Breast epithelium (tissue), 4 donors: ENCODE results near the gene PLEKHN1. TPM values are rescaled to one million over a fixed set of nuclear protein-coding genes. Genes with fewer than 3 reads are reported as not detected.
"Not testable (repeated sequence)": the region's sequence is repeated elsewhere in the genome, so short reads cannot be mapped to it uniquely, and the experiment has no call there.

Experiments
- DNase-seq, 2 donors: peaks; one replicate each; pipeline ENCODE4 v3.0.0-alpha.2; 2019; ENCODE audit warnings: low spot score in 2 of 2
- H3K27ac ChIP-seq, 2 donors: fragments of 200-600 bp; sonication (generic) in 1 of 2; one replicate each; pipeline ENCODE4 v1.5.1; 2016 to 2019; ENCODE audit warnings: mild to moderate bottlenecking in 1 of 2
- H3K27me3 ChIP-seq, 2 donors: fragments of 200-600 bp; sonication (generic) in 1 of 2; one replicate each; pipeline versions ENCODE4 v1.5.1 to v1.6.0; 2017 to 2019; ENCODE audit warnings: control low read depth in 1 of 2, mild to moderate bottlenecking in 1 of 2
- H3K36me3 ChIP-seq: fragments of 200-600 bp; one replicate; pipeline ENCODE4 v1.5.1; 2019
- H3K4me1 ChIP-seq, 2 donors: fragments of 200-600 bp; sonication (generic); one replicate each; pipeline ENCODE4 v1.5.1; 2016 to 2019; ENCODE audit warnings: control low read depth in 1 of 2
- H3K4me3 ChIP-seq, 3 donors: fragments of 200-600 bp; sonication (generic); 1 replicate in 2 of 3; 2 replicates in 1 of 3; pipeline ENCODE4 v1.5.1; 2016 to 2019; ENCODE audit warnings: mild to moderate bottlenecking in 3 of 3, moderate library complexity in 2 of 3
- H3K9me3 ChIP-seq, 2 donors: fragments of 200-600 bp; sonication (generic) in 1 of 2; one replicate each; pipeline ENCODE4 v1.5.1; 2016 to 2019; ENCODE audit warnings: control low read depth in 1 of 2
- POLR2A ChIP-seq: fragments of 450-650 bp; IDR thresholded peaks from one replicate; pipeline ENCODE4 v1.6.1; 2016; ENCODE audit warnings: antibody characterized with exemption, mild to moderate bottlenecking, moderate library complexity
- POLR2AphosphoS5 ChIP-seq, 3 donors: sonication (generic); formaldehyde crosslinking; IDR thresholded peaks; one replicate each; pipeline ENCODE4 v1.6.1; 2017; ENCODE audit warnings: antibody characterized with exemption in 3 of 3
- intact Hi-C: fragments of 100-400 bp; cut with DNase I; formaldehyde crosslinking; loops from one replicate; pipeline ENCODE4 v1.15.1; 2023; ENCODE audit warnings: low total_unique reads
- total RNA-seq, 3 donors: library from RNA; depleted of rRNA; stranded (reverse); fragments of >200 nt; gene quantifications; one replicate each; pipeline ENCODE4 v1.1.0, GENCODE V29; 2016
- TF ChIP-seq, protein P1 (sequence below), 3 donors: fragments of 450-650 bp; IDR thresholded peaks; one replicate each; pipeline ENCODE4 v1.5.1; 2016 to 2017; ENCODE audit warnings: antibody characterized with exemption in 3 of 3, mild to moderate bottlenecking in 3 of 3, moderate library complexity in 3 of 3

The PLEKHN1 gene
- total RNA-seq, 3 donors from 2014 or later: 0.16 to 2.8 (median 1.6) TPM

DNA sequence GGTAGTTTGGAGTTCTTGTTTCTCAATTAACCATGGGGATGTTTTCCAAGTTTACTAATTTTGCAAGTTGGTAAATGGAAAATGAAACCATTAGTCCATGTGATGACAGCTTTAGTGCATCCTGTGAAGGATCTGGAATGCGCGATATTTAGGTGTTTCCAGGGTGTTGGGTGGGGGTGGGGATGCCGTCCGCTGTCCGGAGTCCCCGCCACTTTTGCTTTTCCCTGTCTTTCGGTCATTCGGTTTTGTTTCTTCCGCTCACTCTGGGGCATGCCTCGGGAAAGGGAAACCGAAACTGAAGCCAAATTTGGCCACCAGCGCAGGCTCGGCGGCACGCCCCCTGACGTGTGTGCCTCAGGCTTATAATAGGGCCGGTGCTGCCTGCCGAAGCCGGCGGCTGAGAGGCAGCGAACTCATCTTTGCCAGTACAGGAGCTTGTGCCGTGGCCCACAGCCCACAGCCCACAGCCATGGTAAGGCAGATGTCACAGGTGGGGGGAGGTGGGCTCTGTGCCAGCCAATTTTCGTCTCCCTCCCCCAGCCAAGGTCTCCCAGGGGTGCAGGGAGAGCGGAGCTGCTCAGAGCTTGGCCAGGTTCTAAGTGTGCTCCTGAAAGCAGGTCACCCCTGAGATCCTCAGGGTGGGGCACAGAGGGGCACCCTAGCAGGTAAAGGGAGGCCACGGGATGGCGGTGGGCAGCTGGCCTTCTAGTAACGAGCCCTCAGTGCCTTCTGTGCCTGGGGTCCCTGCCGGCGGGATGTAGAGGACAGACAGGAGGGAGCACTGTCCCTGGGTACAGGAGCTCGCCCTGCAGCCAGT, 47.0 kb downstream of the PLEKHN1 start, which contains the start of gene ISG15:
Gene ISG15 (plus strand): TSS at position 393 of the 817 bp plus-strand sequence. CDS start 77 bp downstream, at position 470.
- TF ChIP-seq POLR2AphosphoS5 (IDR thresholded peaks at IDR 0.05) (peak; percentile 49 to 82 (median 53)), POLR2A (no peak)
- Histone ChIP-seq H3K9me3 (no peaks in the 10 kb centered on the region), H3K4me3 (peak within 1 kb of the TSS; percentile 56 to 69 (median 64)), H3K27ac (peak within 1 kb of the TSS; percentile 82 to 92), H3K4me1 (no peaks in the 10 kb centered on the region), H3K36me3 (no peaks in the 10 kb centered on the region), H3K27me3 (no peaks in the 10 kb centered on the region)
- intact Hi-C loops: no loop called here
- DNase-seq: peak; percentile 82 to 84

DNA sequence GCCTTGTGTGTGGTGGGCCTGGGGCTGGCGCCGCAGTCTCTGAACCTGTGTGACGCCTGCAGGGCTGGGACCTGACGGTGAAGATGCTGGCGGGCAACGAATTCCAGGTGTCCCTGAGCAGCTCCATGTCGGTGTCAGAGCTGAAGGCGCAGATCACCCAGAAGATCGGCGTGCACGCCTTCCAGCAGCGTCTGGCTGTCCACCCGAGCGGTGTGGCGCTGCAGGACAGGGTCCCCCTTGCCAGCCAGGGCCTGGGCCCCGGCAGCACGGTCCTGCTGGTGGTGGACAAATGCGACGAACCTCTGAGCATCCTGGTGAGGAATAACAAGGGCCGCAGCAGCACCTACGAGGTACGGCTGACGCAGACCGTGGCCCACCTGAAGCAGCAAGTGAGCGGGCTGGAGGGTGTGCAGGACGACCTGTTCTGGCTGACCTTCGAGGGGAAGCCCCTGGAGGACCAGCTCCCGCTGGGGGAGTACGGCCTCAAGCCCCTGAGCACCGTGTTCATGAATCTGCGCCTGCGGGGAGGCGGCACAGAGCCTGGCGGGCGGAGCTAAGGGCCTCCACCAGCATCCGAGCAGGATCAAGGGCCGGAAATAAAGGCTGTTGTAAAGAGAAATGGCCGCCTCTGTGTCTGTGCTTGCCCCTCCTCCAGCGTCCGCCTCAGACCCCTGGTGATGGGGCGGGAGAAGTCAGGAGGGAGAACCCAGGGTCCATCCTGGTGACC, 47.8 kb downstream of the PLEKHN1 start:
- DNase-seq: no peak
- intact Hi-C loops: no loop called here
- Histone ChIP-seq H3K27me3 (no peaks in the 10 kb centered on the region), H3K4me3 (peak overlapping the region; percentile 56 to 69 (median 64)), H3K4me1 (no peaks in the 10 kb centered on the region), H3K9me3 (no peaks in the 10 kb centered on the region), H3K27ac (peak overlapping the region; percentile 82 to 92), H3K36me3 (no peaks in the 10 kb centered on the region)
- no peak for TF ChIP-seq POLR2AphosphoS5 (IDR thresholded peaks at IDR 0.05)

DNA sequence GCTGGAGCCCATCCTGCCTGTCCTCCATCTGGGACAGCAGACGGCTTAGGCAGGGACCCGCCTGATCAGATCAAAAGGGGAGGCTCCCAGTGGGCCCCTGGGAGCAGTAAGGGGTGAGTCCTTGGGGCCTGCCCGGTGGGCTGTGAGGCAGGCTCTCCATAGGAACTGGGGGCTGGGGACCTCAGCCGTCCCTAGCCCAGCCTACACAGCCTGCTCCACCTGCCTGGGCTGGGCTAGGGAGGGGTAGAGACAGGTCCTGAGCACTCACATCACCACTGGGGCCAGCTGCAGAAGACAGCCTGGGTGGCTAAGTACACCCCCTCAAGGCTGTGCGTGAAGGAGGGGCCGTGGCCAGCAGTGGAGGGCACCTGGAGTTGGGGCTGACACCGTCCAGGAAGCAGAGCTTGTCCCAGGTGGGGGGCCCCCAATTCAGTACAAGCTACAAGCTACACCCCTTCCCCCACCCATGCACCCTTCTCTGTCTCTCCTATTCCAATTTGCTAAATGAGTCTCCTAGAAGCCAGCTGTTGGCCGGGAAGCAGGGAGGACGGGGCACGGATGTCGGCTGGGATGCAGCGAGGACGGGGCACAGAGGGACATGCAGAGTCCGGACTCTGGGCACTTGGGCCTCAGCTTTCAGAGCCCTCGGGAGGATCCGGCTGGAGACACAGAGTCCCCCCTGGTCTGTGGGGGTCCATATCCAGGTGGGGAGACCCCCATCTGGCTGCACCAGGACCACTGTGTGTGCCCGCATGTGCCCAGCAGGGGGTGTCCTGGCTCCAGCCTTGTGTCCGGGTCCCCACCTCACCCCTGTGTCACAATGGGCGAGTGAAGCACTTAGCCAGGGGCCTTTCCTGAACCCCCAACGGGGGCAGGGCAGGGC, 48.8 kb downstream of the PLEKHN1 start:
- no peak for DNase-seq
- peak overlapping the region in 1 of 3 donors; percentile 69 for H3K4me3 ChIP-seq
- H3K4me1 ChIP-seq: no peaks in the 10 kb centered on the region
- no peaks in the 10 kb centered on the region for H3K9me3 ChIP-seq
- peak overlapping the region; percentile 82 to 92 for H3K27ac ChIP-seq
- no peaks in the 10 kb centered on the region for H3K36me3 ChIP-seq
- no peak for TF ChIP-seq POLR2AphosphoS5 (IDR thresholded peaks at IDR 0.05)
- TF ChIP-seq, protein P1, sequence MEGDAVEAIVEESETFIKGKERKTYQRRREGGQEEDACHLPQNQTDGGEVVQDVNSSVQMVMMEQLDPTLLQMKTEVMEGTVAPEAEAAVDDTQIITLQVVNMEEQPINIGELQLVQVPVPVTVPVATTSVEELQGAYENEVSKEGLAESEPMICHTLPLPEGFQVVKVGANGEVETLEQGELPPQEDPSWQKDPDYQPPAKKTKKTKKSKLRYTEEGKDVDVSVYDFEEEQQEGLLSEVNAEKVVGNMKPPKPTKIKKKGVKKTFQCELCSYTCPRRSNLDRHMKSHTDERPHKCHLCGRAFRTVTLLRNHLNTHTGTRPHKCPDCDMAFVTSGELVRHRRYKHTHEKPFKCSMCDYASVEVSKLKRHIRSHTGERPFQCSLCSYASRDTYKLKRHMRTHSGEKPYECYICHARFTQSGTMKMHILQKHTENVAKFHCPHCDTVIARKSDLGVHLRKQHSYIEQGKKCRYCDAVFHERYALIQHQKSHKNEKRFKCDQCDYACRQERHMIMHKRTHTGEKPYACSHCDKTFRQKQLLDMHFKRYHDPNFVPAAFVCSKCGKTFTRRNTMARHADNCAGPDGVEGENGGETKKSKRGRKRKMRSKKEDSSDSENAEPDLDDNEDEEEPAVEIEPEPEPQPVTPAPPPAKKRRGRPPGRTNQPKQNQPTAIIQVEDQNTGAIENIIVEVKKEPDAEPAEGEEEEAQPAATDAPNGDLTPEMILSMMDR (IDR thresholded peaks at IDR 0.05): peak in 1 of 3 donors; percentile 17
- no peaks in the 10 kb centered on the region for H3K27me3 ChIP-seq
- intact Hi-C loops: no loop called here

DNA sequence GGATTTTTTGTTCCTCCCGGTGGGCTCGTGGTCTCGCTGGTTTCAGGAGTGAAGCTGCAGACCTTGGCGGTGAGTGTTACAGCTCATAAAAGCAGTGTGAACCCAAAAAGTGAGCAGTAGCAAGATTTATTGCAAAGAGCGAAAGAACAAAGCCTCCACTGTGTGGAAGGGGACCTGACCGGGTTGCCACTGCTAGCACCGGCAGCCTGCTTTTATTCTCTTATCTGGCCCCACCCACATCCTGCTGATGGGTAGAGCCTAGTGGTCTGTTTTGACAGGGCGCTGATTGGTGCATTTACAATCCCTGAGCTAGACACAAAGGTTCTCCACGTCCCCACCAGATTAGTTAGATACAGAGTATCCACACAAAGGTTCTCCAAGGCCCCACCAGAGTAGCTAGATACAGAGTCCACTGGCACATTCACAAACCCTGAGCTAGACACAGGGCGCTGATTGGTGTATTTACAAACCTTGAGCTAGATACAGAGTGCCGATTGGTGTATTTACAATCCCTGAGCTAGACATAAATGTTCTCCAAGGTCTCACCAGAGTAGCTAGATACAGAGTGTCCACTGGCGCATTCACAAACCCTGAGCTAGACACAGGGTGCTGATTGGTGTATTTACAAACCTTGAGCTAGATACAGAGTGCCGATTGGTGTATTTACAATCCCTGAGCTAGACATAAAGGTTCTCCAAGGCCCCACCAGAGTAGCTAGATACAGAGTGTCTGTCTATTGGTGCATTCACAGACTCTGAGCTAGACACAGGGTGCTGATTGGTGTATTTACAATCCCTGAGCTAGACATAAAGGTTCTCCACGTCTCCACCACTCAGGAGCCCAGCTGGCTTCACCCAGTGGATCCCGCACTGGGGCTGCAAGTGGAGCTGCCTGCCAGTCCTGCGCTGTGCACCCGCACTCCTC, 51.4 kb downstream of the PLEKHN1 start:
- H3K27me3 ChIP-seq, H3K36me3 ChIP-seq, H3K9me3 ChIP-seq, DNase-seq, H3K4me1 ChIP-seq, H3K27ac ChIP-seq, intact Hi-C loops, H3K4me3 ChIP-seq: not testable (repeated sequence)

DNA sequence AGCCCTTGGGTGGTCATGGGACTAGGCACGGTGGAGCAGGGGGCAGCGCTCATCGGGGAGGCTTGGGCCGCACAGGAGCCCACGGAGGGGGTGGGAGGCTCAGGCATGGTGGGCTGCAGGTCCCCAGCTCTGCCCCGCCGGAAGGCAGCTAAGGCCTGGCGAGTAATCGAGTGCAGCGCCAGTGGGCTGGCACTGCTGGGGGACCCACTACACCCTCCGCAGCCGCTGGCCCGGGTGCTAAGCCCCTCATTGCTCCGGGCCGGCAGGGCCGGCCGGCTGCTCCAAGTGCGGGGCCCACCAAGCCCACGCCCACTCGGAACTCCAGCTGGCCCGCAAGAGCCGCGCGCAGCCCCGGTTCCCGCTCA, 52.0 kb downstream of the PLEKHN1 start:
- H3K4me3 ChIP-seq, H3K36me3 ChIP-seq, H3K27me3 ChIP-seq, intact Hi-C loops, H3K27ac ChIP-seq, H3K4me1 ChIP-seq, DNase-seq, H3K9me3 ChIP-seq: not testable (repeated sequence)

DNA sequence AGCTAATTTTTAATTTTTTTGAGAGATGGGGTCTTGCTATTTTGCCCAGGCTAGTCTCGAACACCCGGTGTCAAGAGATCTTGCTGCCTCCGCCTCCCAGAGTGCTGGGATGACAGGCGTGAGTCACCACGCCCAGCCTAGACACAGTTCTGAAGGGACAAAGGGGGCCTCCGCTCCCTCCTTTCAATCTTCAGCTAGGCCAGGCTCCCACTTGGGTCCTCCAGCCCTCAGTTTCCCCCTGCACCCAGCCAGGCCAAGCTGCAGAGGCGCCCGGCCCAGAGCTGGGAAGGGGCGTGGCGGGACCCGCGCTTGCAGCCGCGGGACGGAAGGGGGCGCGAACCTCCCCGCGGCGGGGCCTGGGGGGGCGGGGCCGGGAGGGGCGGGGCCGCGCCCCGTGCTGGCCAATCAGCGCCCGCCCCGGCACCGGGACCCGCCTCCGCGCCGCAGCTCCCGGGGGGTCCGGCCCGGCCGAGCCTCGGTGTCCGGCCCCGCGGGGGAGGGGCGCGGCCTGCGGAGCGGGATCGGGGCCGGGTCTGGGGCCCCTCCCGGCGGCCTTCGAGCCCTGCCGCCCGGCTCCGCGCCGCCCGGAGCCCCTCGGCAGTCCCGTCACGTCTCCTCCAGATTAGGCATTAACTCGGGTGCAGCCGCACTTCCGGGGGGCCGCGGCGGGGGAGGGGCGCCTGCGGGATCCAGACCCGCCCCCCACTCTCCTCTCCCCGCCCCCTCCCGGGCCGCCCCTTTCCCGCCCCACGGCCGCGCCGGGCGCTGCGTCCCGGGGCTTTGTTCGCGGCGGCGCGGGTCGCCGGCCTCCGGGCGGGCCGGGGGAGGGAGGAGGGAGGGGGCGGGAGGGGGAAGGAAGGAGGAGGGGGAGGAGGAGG, 53.1 kb downstream of the PLEKHN1 start:
- TF ChIP-seq POLR2A: no peak
- TF ChIP-seq, protein P1 (IDR thresholded peaks at IDR 0.05): no peak
- TF ChIP-seq POLR2AphosphoS5 (IDR thresholded peaks at IDR 0.05): no peak
- H3K4me3 ChIP-seq: peak overlapping the region; percentile 61 to 84 (median 80)
- peak; percentile 80 to 81 for DNase-seq
- H3K4me1 ChIP-seq: peaks cover 2 to 17% of the 10 kb centered on the region in 2 donors
- no peaks in the 10 kb centered on the region for H3K27me3 ChIP-seq
- H3K27ac ChIP-seq: peak overlapping the region; percentile 92 to 98
- intact Hi-C loops: no loop called here
- H3K9me3 ChIP-seq: no peaks in the 10 kb centered on the region
- no peaks in the 10 kb centered on the region for H3K36me3 ChIP-seq
